HS-27A (cell line): ENCODE data around the gene TRNT1.

Experiments used
- DNase-seq: peaks from one replicate; pipeline ENCODE4 v3.0.0-alpha.2; 2012; ENCODE audit warnings: low read depth, missing footprints

TRNT1 gene

GRCh38 chr3:3178498-3179328, 52.0 kb downstream of the TRNT1 start:
- DNase-seq = no peak

- DNase-seq = no peak
These were observed 52.8 kb downstream of the TRNT1 start, which contains the start of gene CRBN for GRCh38 chr3:3179407-3180094. Gene CRBN, minus strand, starts transcription at chr3:3179691. Its CDS starts 4 bp downstream, at chr3:3179687.

- DNase-seq = no peak
These were observed 53.7 kb downstream of the TRNT1 start for GRCh38 chr3:3180456-3180855.

GRCh38 chr3:3184876-3185275, 58.1 kb downstream of the TRNT1 start:
- no peak for DNase-seq

GRCh38 chr3:3189102-3189727, 62.5 kb downstream of the TRNT1 start:
- no peak for DNase-seq

GRCh38 chr3:3189961-3190360, 63.2 kb downstream of the TRNT1 start:
- DNase-seq = no peak

GRCh38 chr3:3191675-3192285, 65.0 kb downstream of the TRNT1 start:
- no peak for DNase-seq

GRCh38 chr3:3192286-3192675, 65.5 kb downstream of the TRNT1 start:
- no peak for DNase-seq

GRCh38 chr3:3194861-3195260, 68.1 kb downstream of the TRNT1 start:
- no peak for DNase-seq

- no peak for DNase-seq
These were observed 69.6 kb downstream of the TRNT1 start for GRCh38 chr3:3196148-3196861.
